H7 (cell line): ENCODE data around the gene FRS3. TPM values are rescaled to one million over a fixed set of nuclear protein-coding genes. Genes with fewer than 3 reads are reported as not detected.

Experiments
- DNase-seq: peaks from one replicate; pipeline ENCODE4 v3.0.0; 2012
- H3K27me3 ChIP-seq: 2 replicates; pipeline ENCODE4 v1.6.0; 2011; ENCODE audit warnings: mild to moderate bottlenecking, low read length; ENCODE audit not compliant: control insufficient read depth, insufficient read depth
- H3K36me3 ChIP-seq: replicated peaks from 2 replicates; pipeline ENCODE4 v1.5.1; 2011; ENCODE audit warnings: low read length; ENCODE audit not compliant: control insufficient read depth, insufficient read depth
- H3K4me3 ChIP-seq: 2 replicates; pipeline ENCODE4 v1.5.1; 2011; ENCODE audit warnings: low read depth, mild to moderate bottlenecking, control low read depth, low read length, moderate library complexity; ENCODE audit not compliant: insufficient read depth
- total RNA-seq: library from RNA; depleted of rRNA; stranded (reverse); fragments of >200 nt; shearing (Covaris generic); gene quantifications from 2 replicates; pipeline ENCODE4 v1.2.3, GENCODE V29; 2014

The FRS3 gene
- total RNA-seq, 1 experiment from 2014 or later: 2.2 TPM

DNA sequence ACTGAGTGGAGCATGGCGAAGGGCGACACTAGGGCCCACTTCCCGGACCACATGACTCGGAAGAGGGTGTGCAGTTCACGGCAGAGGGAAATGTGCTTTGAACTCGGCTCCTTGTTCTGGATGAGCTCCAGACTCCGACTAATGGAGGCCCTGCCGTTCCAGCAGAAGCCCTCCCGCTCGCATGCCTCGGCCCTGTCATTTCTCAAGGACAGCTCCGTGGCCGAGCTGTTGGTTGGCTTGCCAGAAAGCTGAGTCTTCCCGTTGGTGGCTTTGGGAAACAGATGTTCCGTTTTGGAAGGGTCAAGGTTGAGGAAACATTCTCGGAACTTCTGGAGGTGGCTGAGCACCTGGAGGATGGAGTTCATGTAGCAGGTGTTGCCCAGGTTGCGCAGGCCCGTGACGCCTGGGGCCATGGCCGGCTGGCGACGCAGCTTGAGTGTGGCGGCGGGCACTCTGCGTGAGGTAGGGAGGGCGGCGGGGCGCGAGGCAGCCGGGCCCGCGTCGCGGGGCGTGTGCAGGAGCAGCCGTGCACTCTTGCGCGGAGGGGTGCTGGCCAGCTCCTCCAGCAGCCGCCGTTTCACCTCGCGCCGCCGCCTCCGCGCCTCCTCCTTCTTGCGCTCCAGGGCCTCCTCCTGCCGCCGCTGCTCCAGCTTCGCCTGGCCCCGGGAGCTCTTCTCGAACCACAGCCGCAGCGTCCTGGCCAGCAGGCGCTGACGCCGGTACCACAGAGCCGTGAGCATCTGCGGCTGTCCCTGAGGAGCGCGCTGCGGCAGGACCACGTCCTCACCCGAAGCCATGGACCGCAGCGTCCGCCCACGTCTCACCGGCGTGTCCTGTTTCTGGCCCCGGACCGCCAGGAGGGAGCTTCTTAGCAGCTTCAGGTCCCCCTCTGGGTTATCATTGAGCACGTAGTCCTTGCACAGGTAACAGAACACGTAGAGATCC, 26.4 kb upstream of the FRS3 start:
- H3K4me3 ChIP-seq: no peak overlapping the region
- DNase-seq: no peak
- H3K36me3 ChIP-seq: peaks cover 1% of the 10 kb centered on the region
- no peaks in the 10 kb centered on the region for H3K27me3 ChIP-seq

DNA sequence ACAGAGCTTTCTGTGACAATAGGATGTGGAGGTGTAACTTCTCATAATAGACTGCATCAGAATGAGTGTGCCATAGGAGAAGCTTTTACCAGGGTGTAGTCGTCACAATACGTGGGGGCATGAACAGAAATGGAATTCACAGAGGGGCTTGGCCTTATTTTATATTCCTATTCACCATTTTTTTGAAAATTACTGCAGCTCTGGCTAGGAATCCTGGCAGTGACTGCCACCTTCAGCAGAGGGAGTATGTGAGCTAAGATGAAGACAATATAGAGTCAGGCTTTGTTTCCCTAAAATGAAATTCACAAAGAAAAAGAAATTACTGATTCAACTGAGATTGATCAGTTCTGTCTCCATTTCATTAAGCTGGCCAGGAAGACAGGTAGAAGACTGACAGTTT, 21.7 kb upstream of the FRS3 start:
- H3K36me3 ChIP-seq: peaks cover 3% of the 10 kb centered on the region
- no peak overlapping the region for H3K4me3 ChIP-seq
- no peaks in the 10 kb centered on the region for H3K27me3 ChIP-seq
- DNase-seq: no peak

- Histone ChIP-seq H3K27me3 (no peaks in the 10 kb centered on the region), H3K36me3 (peaks cover 5% of the 10 kb centered on the region), H3K4me3 (no peak overlapping the region)
- DNase-seq: no peak
Measured at GRCh38 chr6:41799559-41799911, 19.8 kb upstream of the FRS3 start.

GRCh38 chr6:41798901-41799558, 19.3 kb upstream of the FRS3 start:
- DNase-seq: no peak
- Histone ChIP-seq H3K4me3 (no peak overlapping the region), H3K27me3 (no peaks in the 10 kb centered on the region), H3K36me3 (peaks cover 5% of the 10 kb centered on the region)

GRCh38 chr6:41796474-41796873, 16.8 kb upstream of the FRS3 start:
- Histone ChIP-seq H3K4me3 (no peak overlapping the region), H3K27me3 (no peaks in the 10 kb centered on the region), H3K36me3 (peaks cover 5% of the 10 kb centered on the region)
- no peak for DNase-seq

DNA sequence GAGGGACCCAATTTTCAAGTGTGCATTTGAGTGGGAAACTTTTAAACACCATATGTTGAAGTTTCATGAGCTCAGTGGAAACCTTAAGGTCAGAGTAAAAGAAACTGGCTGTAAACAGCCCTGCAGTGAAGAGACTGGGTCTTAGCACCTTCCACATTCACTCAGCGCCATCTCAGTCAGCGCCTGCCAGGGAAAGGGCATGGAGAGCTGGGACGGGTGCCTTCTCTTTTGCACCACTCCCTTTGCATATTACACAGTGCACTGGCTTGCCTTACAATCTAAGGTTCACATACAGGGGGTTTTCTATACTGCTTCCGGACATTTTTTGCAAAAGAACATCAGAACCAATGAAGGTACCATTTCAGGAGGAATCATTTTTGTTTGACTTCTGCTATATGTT, 12.3 kb upstream of the FRS3 start:
- Histone ChIP-seq H3K4me3 (no peak overlapping the region), H3K27me3 (no peaks in the 10 kb centered on the region), H3K36me3 (peaks cover 12% of the 10 kb centered on the region)
- DNase-seq: no peak

DNA sequence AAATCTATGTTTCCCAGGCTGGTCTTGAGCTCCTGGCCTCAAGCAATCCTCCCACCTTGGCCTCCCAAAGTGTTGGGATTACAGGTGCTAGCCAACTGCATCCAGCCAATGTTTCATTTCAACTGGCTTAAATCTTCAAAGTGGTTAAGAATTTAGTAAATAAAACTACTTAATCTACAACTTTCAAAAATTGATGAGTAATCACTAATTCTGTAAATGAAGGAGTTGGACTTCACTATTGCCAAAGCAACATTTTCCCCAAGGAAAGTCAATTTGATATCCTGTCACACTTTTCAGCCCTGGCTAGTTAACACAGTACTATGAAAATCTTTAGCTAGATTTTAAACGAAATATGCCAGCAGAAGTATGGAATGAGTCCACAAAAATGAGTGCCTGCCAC, 11.6 kb upstream of the FRS3 start:
- H3K36me3 ChIP-seq: peaks cover 11% of the 10 kb centered on the region
- DNase-seq: no peak
- no peak overlapping the region for H3K4me3 ChIP-seq
- peaks cover under 1% of the 10 kb centered on the region; the same call in 1 of the 2 replicates for H3K27me3 ChIP-seq

- DNase-seq: no peak
- peaks cover 10% of the 10 kb centered on the region for H3K36me3 ChIP-seq
- H3K4me3 ChIP-seq: no peak overlapping the region
- peaks cover 13% of the 10 kb centered on the region for H3K27me3 ChIP-seq
Measured at GRCh38 chr6:41790045-41790444, 10.3 kb upstream of the FRS3 start.

GRCh38 chr6:41789390-41789724, 9.7 kb upstream of the FRS3 start:
- Histone ChIP-seq H3K36me3 (peaks cover 9% of the 10 kb centered on the region), H3K27me3 (peaks cover 20% of the 10 kb centered on the region), H3K4me3 (no peak overlapping the region)
- DNase-seq: no peak

GRCh38 chr6:41787219-41787917, 7.7 kb upstream of the FRS3 start, which contains the start of gene TOMM6:
TSS of gene TOMM6 (plus strand) at chr6:41787694. CDS start at chr6:41787698, 4 bp downstream.
- peak; percentile 94 for DNase-seq
- Histone ChIP-seq H3K27me3 (peaks cover 39% of the 10 kb centered on the region), H3K4me3 (peak within 1 kb of the TSS; percentile 96), H3K36me3 (peaks cover 9% of the 10 kb centered on the region)

GRCh38 chr6:41786451-41787218, 6.9 kb upstream of the FRS3 start:
- peak; percentile 98 for DNase-seq
- Histone ChIP-seq H3K27me3 (peaks cover 42% of the 10 kb centered on the region), H3K4me3 (peak overlapping the region; percentile 96), H3K36me3 (peaks cover 9% of the 10 kb centered on the region)

GRCh38 chr6:41785689-41786450, 6.2 kb upstream of the FRS3 start:
- DNase-seq: no peak
- Histone ChIP-seq H3K36me3 (peaks cover 9% of the 10 kb centered on the region), H3K4me3 (peak overlapping the region; percentile 49), H3K27me3 (peaks cover 49% of the 10 kb centered on the region)

- no peak overlapping the region for H3K4me3 ChIP-seq
- peaks cover 54% of the 10 kb centered on the region for H3K27me3 ChIP-seq
- DNase-seq: peak; percentile 61
- H3K36me3 ChIP-seq: peaks cover 9% of the 10 kb centered on the region
Measured at GRCh38 chr6:41785254-41785653, 5.6 kb upstream of the FRS3 start.
